A549 (cell line): ENCODE data around the gene LRRC63. TPM values are rescaled to one million over a fixed set of nuclear protein-coding genes. Genes with fewer than 3 reads are reported as not detected.
A peak's percentile ranks its signal among the peaks of the same experiment; 100 is the strongest.
"Not testable (repeated sequence)": the region's sequence is repeated elsewhere in the genome, so short reads cannot be mapped to it uniquely, and the experiment has no call there.

Experiments
- ATAC-seq, 2 experiments: fragments of 200-7000 bp in 1 of 2; fragments of >200 bp in 1 of 2; cut with Nextera tagmentation in 1 of 2; cut with Tn5 transposase in 1 of 2; 3 replicates each; pipeline versions ENCODE4 v1.8.0 to v1.9.1; 2018 to 2020; ENCODE audit warnings: mild to moderate bottlenecking in 1 of 2, moderate library complexity in 1 of 2
- CTCF ChIA-PET: fragments of 300-600 bp; sonication (Branson Sonifier 250); formaldehyde crosslinking; extraction: SDS; loops from one replicate; lab custom pipeline; 2021; ENCODE audit warnings: antibody characterized with exemption, inconsistent platforms; lab: Yijun Ruan, JAX
- POLR2A ChIA-PET: fragments of 350-600 bp; formaldehyde crosslinking; extraction: SDS; loops from one replicate; lab custom pipeline; 2021; ENCODE audit warnings: antibody characterized with exemption, inconsistent platforms; lab: Yijun Ruan, JAX
- DNase-seq, 2 experiments: peaks; one replicate each; pipeline versions ENCODE4 v3.0.0 to v3.0.0-alpha.2; 2011 to 2016; ENCODE audit warnings: low read depth in 1 of 2, low spot score in 1 of 2
- FAIRE-seq: peaks from 2 replicates; lab custom pipeline; 2011; peaks lifted over from hg19 to GRCh38; lab: Jason Lieb, UNC
- H3K27ac ChIP-seq, 2 experiments: fragments of >200 bp; sonication (Bioruptor Twin); formaldehyde crosslinking; 3 replicates each; pipeline ENCODE4 v1.5.1; 2016 to 2017
- H3K4me1 ChIP-seq: fragments of >200 bp; sonication (Bioruptor Twin); formaldehyde crosslinking; 3 replicates; pipeline ENCODE4 v1.6.1; 2016
- H3K4me2 ChIP-seq: fragments of >200 bp; sonication (Bioruptor Twin); formaldehyde crosslinking; 3 replicates; pipeline ENCODE4 v1.6.1; 2016
- H3K4me3 ChIP-seq: fragments of >200 bp; sonication (Bioruptor Twin); formaldehyde crosslinking; 3 replicates; pipeline ENCODE4 v1.5.1; 2016
- H3K9me3 ChIP-seq: fragments of >200 bp; sonication (Bioruptor Twin); formaldehyde crosslinking; 3 replicates; pipeline ENCODE4 v1.6.1; 2016
- CHD4 ChIP-seq: fragments of 200-600 bp; sonication (generic); IDR thresholded peaks from 2 replicates; pipeline ENCODE4 v1.6.1; 2016; ENCODE audit warnings: antibody characterized with exemption, mild to moderate bottlenecking, borderline replicate concordance
- ESRRA ChIP-seq: fragments of 150-350 bp; IDR thresholded peaks from 2 replicates; pipeline ENCODE4 v1.6.1; 2014; ENCODE audit warnings: mild to moderate bottlenecking, low read length, borderline replicate concordance
- HEYL ChIP-seq: fragments of 250-450 bp; sonication (Bioruptor Pico); IDR thresholded peaks from 2 replicates; pipeline ENCODE4 v1.8.0; 2021; ENCODE audit warnings: mild to moderate bottlenecking, moderate library complexity
- HOXB5 ChIP-seq: fragments of 250-450 bp; sonication (Bioruptor Pico); IDR thresholded peaks from 2 replicates; pipeline ENCODE4 v1.5.0; 2020; ENCODE audit warnings: mild to moderate bottlenecking, moderate library complexity
- KDM5A ChIP-seq: fragments of 200-600 bp; sonication (generic); IDR thresholded peaks from 2 replicates; pipeline ENCODE4 v1.6.1; 2016; ENCODE audit warnings: antibody characterized with exemption, mild to moderate bottlenecking
- MAZ ChIP-seq: fragments of 150-350 bp; IDR thresholded peaks from 2 replicates; pipeline ENCODE4 v1.6.1; 2014; ENCODE audit warnings: antibody characterized with exemption, low read depth, low read length, borderline replicate concordance
- NFE2L2 ChIP-seq: fragments of 150-350 bp; conservative IDR thresholded peaks from 2 replicates; pipeline ENCODE4 v1.6.1; 2014; ENCODE audit warnings: low read length
- POLR2A ChIP-seq: IDR thresholded peaks from 2 replicates; pipeline ENCODE4 v1.6.1; 2012; ENCODE audit warnings: mild to moderate bottlenecking, low read length
- POLR2AphosphoS2 ChIP-seq: conservative IDR thresholded peaks from 2 replicates; pipeline ENCODE4 v1.6.1; 2012; ENCODE audit warnings: low read length, improper control_type of control experiment, inconsistent platforms
- RFX5 ChIP-seq: fragments of 450-650 bp; IDR thresholded peaks from 2 replicates; pipeline ENCODE4 v1.7.1; 2014; ENCODE audit warnings: antibody characterized with exemption, mild to moderate bottlenecking, moderate library complexity
- RNF2 ChIP-seq: fragments of 200-600 bp; sonication (generic); IDR thresholded peaks from 2 replicates; pipeline ENCODE4 v1.6.1; 2016; ENCODE audit warnings: low read depth, mild to moderate bottlenecking, antibody characterized with exemption, moderate library complexity, borderline replicate concordance
- ZC3H11A ChIP-seq: fragments of 450-650 bp; IDR thresholded peaks from 2 replicates; pipeline ENCODE4 v1.6.1; 2014; ENCODE audit warnings: antibody characterized with exemption, mild to moderate bottlenecking
- ZNF302 ChIP-seq: fragments of 250-450 bp; sonication (Bioruptor Pico); IDR thresholded peaks from 2 replicates; pipeline ENCODE4 v1.9.0; 2021; ENCODE audit warnings: inconsistent platforms, mild to moderate bottlenecking, moderate library complexity
- WGBS: methylation state at CpG from one replicate; pipeline ENCODE4 v1.1.6; 2017; ENCODE audit errors: missing lambda C conversion rate; 5-methylcytosine and 5-hydroxymethylcytosine counted together
- polyA plus RNA-seq, 4 experiments: library from polyadenylated mRNA; depleted of rRNA in 3 of 4; stranded (reverse); fragments of >200 nt; fragmentation: RNase III in 1 of 4; extraction: RNeasy Plus Mini Kit Qiagen cat#74134 plus additional on column Dnase treatment in 1 of 4; gene quantifications; 2 replicates in 3 of 4; 3 replicates in 1 of 4; pipeline ENCODE4 v1.2.3, GENCODE V29; 2011 to 2017
- TF ChIP-seq, protein P1 (sequence below): fragments of 450-650 bp; IDR thresholded peaks from 2 replicates; pipeline ENCODE4 v1.6.1; 2014; ENCODE audit warnings: antibody characterized with exemption
- TF ChIP-seq, protein P2 (sequence below): fragments of >200 bp; sonication (Bioruptor Twin); formaldehyde crosslinking; IDR thresholded peaks from 3 replicates; pipeline ENCODE4 v1.6.1; 2016
- TF ChIP-seq, protein P3 (sequence below): IDR thresholded peaks from 2 replicates; pipeline ENCODE4 v1.6.1; 2012
- TF ChIP-seq, protein P4 (sequence below): fragments of >200 bp; sonication (Bioruptor Twin); formaldehyde crosslinking; IDR thresholded peaks from 2 replicates; pipeline ENCODE4 v1.6.1; 2016

Gene LRRC63
- polyA plus RNA-seq, 2 of the 4 experiments (the other 2 are of a cell fraction) = 0.06 to 0.19 TPM

DNA sequence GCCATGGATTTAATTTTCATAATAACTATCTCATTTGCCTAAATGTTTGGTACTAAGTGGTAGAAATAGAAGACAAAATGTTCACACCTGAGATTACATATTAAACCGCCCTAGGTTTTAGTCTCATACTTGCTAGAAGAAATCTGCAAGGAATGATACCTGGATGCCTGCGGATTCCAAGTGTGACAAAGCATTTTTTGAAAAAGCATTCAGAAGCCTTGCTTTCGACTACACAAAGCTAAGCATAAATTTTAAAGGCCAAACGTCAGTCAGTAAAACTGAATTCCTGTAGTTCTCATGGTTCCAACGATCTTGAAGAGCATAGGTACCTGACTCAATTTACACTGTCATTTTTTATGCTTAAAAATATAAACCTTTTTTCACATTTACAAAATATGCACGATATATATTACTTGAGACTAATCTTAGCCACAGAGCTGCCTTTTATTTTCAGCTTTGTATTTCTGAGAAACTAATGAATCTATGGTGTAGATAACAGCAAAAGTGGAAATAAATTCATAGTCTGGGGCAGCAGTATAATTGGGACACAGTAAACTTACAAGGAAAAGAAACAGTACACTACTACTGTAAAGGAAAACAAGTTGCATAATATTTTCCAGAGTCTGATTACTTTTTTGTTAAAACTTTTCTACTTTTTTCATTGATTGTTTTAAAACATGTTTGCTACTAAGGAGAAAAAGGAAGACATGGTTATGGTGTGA is 1.2 kb upstream of the LRRC63 start (continued):
- TF ChIP-seq, protein P1, sequence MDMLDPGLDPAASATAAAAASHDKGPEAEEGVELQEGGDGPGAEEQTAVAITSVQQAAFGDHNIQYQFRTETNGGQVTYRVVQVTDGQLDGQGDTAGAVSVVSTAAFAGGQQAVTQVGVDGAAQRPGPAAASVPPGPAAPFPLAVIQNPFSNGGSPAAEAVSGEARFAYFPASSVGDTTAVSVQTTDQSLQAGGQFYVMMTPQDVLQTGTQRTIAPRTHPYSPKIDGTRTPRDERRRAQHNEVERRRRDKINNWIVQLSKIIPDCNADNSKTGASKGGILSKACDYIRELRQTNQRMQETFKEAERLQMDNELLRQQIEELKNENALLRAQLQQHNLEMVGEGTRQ = no peak

DNA sequence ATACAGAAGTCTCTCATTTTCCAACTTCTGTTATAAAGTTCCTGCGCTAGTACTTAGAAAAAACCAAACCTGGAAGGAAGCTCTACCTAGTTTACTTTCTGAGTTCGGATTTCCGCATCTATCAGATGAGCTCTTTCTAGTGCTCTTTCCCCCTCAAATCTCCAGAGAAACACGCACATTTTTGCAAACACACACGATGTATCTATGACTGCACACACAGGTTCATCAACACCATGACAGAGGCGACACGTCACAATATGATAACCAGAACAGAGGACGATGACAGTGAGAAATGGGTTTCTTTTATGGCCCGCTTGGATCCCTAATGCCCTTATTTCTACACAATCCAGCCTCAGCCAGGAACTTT is 629 bp upstream of the LRRC63 start:
- FAIRE-seq (no peak), ATAC-seq (peak; percentile 49 to 60; a peak in 5 of 6 replicates), DNase-seq (peak in 1 of 2 experiments; percentile 10)
- TF ChIP-seq ZNF302 (CRISPR knock-in tag) (no peak), CHD4 (no peak), POLR2AphosphoS2 (no peak), KDM5A (no peak), HOXB5 (CRISPR knock-in tag) (no peak), ESRRA (no peak), RNF2 (no peak), ZC3H11A (no peak), POLR2A (no peak), RFX5 (no peak)
- TF ChIP-seq, protein P2, sequence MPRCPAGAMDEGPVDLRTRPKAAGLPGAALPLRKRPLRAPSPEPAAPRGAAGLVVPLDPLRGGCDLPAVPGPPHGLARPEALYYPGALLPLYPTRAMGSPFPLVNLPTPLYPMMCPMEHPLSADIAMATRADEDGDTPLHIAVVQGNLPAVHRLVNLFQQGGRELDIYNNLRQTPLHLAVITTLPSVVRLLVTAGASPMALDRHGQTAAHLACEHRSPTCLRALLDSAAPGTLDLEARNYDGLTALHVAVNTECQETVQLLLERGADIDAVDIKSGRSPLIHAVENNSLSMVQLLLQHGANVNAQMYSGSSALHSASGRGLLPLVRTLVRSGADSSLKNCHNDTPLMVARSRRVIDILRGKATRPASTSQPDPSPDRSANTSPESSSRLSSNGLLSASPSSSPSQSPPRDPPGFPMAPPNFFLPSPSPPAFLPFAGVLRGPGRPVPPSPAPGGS = no peak
- TF ChIP-seq, protein P3, sequence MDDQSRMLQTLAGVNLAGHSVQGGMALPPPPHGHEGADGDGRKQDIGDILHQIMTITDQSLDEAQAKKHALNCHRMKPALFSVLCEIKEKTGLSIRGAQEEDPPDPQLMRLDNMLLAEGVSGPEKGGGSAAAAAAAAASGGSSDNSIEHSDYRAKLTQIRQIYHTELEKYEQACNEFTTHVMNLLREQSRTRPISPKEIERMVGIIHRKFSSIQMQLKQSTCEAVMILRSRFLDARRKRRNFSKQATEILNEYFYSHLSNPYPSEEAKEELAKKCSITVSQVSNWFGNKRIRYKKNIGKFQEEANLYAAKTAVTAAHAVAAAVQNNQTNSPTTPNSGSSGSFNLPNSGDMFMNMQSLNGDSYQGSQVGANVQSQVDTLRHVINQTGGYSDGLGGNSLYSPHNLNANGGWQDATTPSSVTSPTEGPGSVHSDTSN = no peak
- 26% methylated on average over 9 of the region's 9 CpGs for WGBS
- H3K4me3 ChIP-seq = peak overlapping the region; percentile 43
- POLR2A ChIA-PET = no interaction called here
- peak overlapping the region; percentile 54 to 74; a peak in 4 of 6 replicates for H3K27ac ChIP-seq
- CTCF ChIA-PET = no interaction called here
- H3K4me2 ChIP-seq = peak overlapping the region; percentile 93
- H3K9me3 ChIP-seq = no peaks in the 10 kb centered on the region
- 0 out of 3 replicates have a peak, but pooled peaks cover 3% of the 10 kb centered on the region for H3K4me1 ChIP-seq

DNA sequence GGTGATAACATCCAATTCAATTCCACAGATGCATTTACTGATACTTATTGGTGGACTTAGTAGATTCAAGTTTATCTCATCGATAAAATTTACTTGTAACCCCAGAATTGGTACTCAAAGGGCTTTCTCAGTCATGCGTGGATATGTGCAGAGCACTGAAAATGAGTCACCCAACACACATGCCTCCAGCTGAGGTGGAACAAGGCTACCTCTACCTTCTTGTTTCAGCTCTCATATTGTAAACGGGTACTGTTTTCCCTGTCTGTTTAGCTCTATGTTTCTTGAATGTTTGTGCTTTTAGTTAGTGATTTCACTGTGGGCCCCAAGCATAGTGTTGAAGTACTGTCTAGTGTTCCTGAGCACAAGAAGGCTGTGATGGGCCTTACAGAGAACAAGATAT is 1.5 kb downstream of the LRRC63 start:
- ATAC-seq = no peak
- H3K4me3 ChIP-seq = no peak overlapping the region
- TF ChIP-seq, protein P4, sequence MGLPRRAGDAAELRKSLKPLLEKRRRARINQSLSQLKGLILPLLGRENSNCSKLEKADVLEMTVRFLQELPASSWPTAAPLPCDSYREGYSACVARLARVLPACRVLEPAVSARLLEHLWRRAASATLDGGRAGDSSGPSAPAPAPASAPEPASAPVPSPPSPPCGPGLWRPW = no peak
- TF ChIP-seq NFE2L2 (no peak), HEYL (CRISPR knock-in tag) (no peak), MAZ (no peak)
- no peak overlapping the region; the same call in 2 of the 3 replicates for H3K4me2 ChIP-seq
- WGBS = 39% methylated on average over 3 of the region's 3 CpGs
- POLR2A ChIA-PET = no interaction called here
- FAIRE-seq = no peak
- no peak for DNase-seq
- CTCF ChIA-PET = no interaction called here
- 0 out of 3 replicates have a peak, but pooled peaks cover 3% of the 10 kb centered on the region for H3K4me1 ChIP-seq
- H3K27ac ChIP-seq = no peak overlapping the region
- H3K9me3 ChIP-seq = no peaks in the 10 kb centered on the region

DNA sequence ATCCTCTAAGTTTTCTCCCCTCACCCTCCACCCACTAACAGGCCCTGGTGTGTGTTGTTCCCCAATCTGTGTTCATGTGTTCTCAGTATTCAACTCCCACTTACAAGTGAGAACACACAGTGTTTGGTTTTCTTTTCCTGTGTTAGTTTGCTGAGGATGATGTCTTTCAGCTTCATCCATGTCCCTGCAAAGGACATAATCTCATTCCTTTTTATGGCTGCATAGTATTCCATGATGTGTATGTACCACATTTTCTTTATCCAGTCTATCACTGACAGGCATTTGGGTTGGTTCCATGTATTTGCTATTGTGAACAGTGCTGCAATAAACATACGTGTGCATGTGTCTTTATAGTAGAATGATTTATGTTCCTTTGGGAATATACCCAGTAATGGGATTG is 3.0 kb downstream of the LRRC63 start:
- H3K4me1 ChIP-seq, FAIRE-seq, H3K4me2 ChIP-seq, ATAC-seq, H3K27ac ChIP-seq, POLR2A ChIA-PET, H3K4me3 ChIP-seq, H3K9me3 ChIP-seq, DNase-seq: not testable (repeated sequence)
- CTCF ChIA-PET = interaction anchor here (0.6 kb wide), 1 partner anchor 24 kb away, joined by 4 read pairs; no protein-coding TSS in a partner anchor
- WGBS = 64% methylated on average over 1 of the region's 1 CpG

DNA sequence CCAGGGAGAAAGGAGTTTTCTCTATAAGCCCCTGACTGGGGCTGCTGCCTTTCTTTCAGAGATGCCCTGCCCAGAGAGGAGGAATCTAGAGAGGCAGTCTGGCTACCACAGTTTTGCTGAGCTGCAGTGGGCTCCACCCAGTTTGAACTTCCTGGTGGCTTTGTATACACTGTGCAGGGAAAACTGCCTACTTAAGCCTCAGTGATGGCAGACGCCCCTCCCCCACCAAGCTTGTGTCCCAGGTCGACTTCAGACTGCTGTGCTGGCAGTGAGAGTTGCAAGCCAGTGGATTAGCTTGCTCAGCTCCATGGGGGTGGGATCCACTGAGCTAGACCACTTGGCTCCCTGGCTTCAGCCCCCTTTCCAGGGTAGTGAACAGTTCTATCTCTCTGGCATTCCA is 8.5 kb downstream of the LRRC63 start:
- H3K4me2 ChIP-seq, FAIRE-seq, H3K9me3 ChIP-seq, H3K4me3 ChIP-seq, H3K27ac ChIP-seq, CTCF ChIA-PET, H3K4me1 ChIP-seq, POLR2A ChIA-PET, ATAC-seq: not testable (repeated sequence)
- 0% methylated on average over 2 of the region's 2 CpGs for WGBS
- peak in 1 of 2 experiments; percentile 4 for DNase-seq
